Right lobe of liver (tissue), 6 donors: ENCODE data around the gene C8B. TPM values are rescaled to one million over a fixed set of nuclear protein-coding genes. Genes with fewer than 3 reads are reported as not detected.

Source experiments
- ATAC-seq, 4 donors: fragments of 200-7000 bp; cut with Tn5 transposase; one replicate each; pipeline ENCODE4 v1.9.1; 2020; ENCODE audit warnings: mild to moderate bottlenecking in 4 of 4, moderate library complexity in 4 of 4
- DNase-seq, 3 donors: peaks; one replicate each; pipeline ENCODE4 v3.0.0-alpha.2; 2020
- H3K27ac ChIP-seq, 3 donors: fragments of 200-600 bp; one replicate each; pipeline ENCODE4 v1.8.0; 2022
- H3K27me3 ChIP-seq, 2 donors: fragments of 200-600 bp; one replicate each; pipeline ENCODE4 v1.8.0; 2022
- H3K36me3 ChIP-seq, 4 donors: fragments of 200-600 bp; sonication (generic) in 1 of 4; one replicate each; pipeline versions ENCODE4 v1.5.1 to v1.8.0; 2017 to 2022; ENCODE audit warnings: control low read depth in 1 of 4
- H3K4me1 ChIP-seq, 4 donors: fragments of 200-600 bp; sonication (generic) in 1 of 4; one replicate each; pipeline versions ENCODE4 v1.5.1 to v1.8.0; 2017 to 2022; ENCODE audit warnings: control low read depth in 1 of 4
- H3K4me3 ChIP-seq, 3 donors: fragments of 200-600 bp; one replicate each; pipeline ENCODE4 v1.8.0; 2022
- H3K9me3 ChIP-seq, 4 donors: fragments of 200-600 bp; sonication (generic) in 1 of 4; one replicate each; pipeline versions ENCODE4 v1.5.1 to v1.8.0; 2017 to 2022; ENCODE audit warnings: control low read depth in 1 of 4
- POLR2A ChIP-seq: fragments of 450-650 bp; IDR thresholded peaks from one replicate; pipeline ENCODE4 v1.6.1; 2017; ENCODE audit warnings: antibody characterized with exemption, mild to moderate bottlenecking
- WGBS: methylation state at CpG from one replicate; pipeline ENCODE4 v1.1.6; 2018; ENCODE audit warnings: low coverage, low lambda C conversion rate; ENCODE audit not compliant: insufficient coverage; ENCODE audit errors: missing lambda C conversion rate; 5-methylcytosine and 5-hydroxymethylcytosine counted together
- intact Hi-C, 2 donors: fragments of 100-400 bp; cut with DNase I; formaldehyde crosslinking; loops; one replicate each; pipeline versions ENCODE4 v1.11.2 to v1.14.1; 2022
- total RNA-seq, 6 experiments: library from RNA; depleted of rRNA in 2 of 6; stranded (reverse); fragments of >200 nt in 2 of 6; fragmentation: NEBNext Ultra II Directional in 3 of 6; extraction: Animal tissue kit (Norgen Biotek cat#: 25700) in 3 of 6; gene quantifications; one replicate each; pipeline versions ENCODE4 v1.1.0 to v1.2.4, GENCODE V29; 2016 to 2023
- TF ChIP-seq, protein P1 (sequence below), 4 donors: fragments of 200-600 bp in 3 of 4; fragments of 450-650 bp in 1 of 4; IDR thresholded peaks; one replicate each; pipeline versions ENCODE4 v1.5.1 to v1.8.0; 2016 to 2022; ENCODE audit warnings: antibody characterized with exemption in 4 of 4, mild to moderate bottlenecking in 2 of 4
- donor health status: DM: no; HTN: yes; CAD: no.
- donor health status: DM: no; HTN: no; CAD: no.
- donor health status: DM: no; HTN: no; CAD: no.
- donor health status: DM: no; HTN: yes; CAD: no.
- donor health status: DM: no; HTN: yes; CAD: no.

Gene C8B
- total RNA-seq, 6 experiments from 2014 or later: 289 to 573 (median 400) TPM

DNA sequence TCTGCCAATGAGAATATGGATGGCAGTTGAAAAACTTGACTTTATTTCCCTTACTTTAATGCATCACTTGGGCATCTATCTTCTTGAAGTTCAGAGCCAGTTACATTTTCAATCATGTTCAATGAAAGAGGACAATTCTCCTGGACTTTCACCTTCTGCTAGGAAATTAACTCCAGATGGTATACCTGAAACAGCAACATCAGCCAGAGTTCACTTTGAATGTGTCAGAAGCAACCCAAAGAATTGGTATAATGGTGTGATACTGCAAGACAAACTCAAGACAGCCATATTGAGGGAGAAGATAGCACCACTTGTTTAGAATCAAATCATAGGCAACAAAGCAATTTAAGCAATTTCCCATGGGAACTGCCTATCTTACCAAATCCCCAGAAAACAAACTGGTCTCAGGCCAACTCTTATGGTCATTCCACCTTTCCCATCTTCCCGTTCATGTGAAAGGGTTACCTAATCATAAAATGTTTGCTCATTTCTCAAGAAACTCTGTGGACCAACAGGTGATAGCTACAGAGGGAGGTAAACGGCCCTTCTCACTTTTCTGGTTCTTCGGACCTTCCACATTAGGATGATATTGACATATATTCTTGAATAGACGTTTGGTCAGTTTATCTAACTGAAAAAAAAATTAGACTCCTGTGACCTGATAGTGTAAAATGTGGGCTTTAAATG, 29.7 kb upstream of the C8B start:
- intact Hi-C loops: no loop called here
- ATAC-seq (peak; percentile 70 to 84 (median 79)), DNase-seq (no peak)
- 43% methylated on average over 4 of the region's 4 CpGs for WGBS
- Histone ChIP-seq H3K36me3 (no peaks in the 10 kb centered on the region), H3K4me3 (no peak overlapping the region), H3K27ac (peak overlapping the region; percentile 52 to 74 (median 55)), H3K4me1 (peaks cover 0 to 33% (median 4%) of the 10 kb centered on the region in 4 donors), H3K27me3 (no peaks in the 10 kb centered on the region), H3K9me3 (no peaks in the 10 kb centered on the region)
- TF ChIP-seq POLR2A: no peak
- TF ChIP-seq, protein P1, sequence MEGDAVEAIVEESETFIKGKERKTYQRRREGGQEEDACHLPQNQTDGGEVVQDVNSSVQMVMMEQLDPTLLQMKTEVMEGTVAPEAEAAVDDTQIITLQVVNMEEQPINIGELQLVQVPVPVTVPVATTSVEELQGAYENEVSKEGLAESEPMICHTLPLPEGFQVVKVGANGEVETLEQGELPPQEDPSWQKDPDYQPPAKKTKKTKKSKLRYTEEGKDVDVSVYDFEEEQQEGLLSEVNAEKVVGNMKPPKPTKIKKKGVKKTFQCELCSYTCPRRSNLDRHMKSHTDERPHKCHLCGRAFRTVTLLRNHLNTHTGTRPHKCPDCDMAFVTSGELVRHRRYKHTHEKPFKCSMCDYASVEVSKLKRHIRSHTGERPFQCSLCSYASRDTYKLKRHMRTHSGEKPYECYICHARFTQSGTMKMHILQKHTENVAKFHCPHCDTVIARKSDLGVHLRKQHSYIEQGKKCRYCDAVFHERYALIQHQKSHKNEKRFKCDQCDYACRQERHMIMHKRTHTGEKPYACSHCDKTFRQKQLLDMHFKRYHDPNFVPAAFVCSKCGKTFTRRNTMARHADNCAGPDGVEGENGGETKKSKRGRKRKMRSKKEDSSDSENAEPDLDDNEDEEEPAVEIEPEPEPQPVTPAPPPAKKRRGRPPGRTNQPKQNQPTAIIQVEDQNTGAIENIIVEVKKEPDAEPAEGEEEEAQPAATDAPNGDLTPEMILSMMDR (IDR thresholded peaks at IDR 0.05): no peak

DNA sequence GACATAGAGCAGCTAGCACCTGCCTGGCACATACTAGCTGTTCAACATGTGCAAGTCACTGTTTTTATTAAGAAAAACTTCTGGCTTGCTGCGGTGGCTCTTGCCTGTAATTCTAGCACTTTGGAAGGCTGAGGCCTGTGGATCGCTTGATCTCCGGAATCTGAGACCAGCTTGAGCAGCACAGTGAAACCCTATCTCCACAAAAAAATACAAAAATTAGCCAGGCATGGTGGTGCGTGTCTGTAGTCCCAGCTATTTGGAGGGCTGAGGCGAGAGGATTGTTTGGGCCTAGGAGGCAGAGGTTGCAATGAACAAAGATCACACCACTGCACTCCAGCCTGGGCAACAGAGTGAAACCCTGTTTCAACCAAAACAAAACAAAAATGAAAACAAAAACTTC, 27.7 kb upstream of the C8B start:
- Histone ChIP-seq H3K27ac (peak overlapping the region in 2 of 3 donors; percentile 59 to 74), H3K36me3 (no peaks in the 10 kb centered on the region), H3K4me1 (peaks cover 0 to 33% (median 4%) of the 10 kb centered on the region in 4 donors), H3K4me3 (no peak overlapping the region), H3K27me3 (no peaks in the 10 kb centered on the region), H3K9me3 (no peaks in the 10 kb centered on the region)
- 83% methylated on average over 5 of the region's 5 CpGs for WGBS
- DNase-seq (no peak), ATAC-seq (peak; percentile 56 to 76 (median 72))
- intact Hi-C loops: no loop called here
- TF ChIP-seq, protein P1 (IDR thresholded peaks at IDR 0.05): no peak
- TF ChIP-seq POLR2A: peak; percentile 10

DNA sequence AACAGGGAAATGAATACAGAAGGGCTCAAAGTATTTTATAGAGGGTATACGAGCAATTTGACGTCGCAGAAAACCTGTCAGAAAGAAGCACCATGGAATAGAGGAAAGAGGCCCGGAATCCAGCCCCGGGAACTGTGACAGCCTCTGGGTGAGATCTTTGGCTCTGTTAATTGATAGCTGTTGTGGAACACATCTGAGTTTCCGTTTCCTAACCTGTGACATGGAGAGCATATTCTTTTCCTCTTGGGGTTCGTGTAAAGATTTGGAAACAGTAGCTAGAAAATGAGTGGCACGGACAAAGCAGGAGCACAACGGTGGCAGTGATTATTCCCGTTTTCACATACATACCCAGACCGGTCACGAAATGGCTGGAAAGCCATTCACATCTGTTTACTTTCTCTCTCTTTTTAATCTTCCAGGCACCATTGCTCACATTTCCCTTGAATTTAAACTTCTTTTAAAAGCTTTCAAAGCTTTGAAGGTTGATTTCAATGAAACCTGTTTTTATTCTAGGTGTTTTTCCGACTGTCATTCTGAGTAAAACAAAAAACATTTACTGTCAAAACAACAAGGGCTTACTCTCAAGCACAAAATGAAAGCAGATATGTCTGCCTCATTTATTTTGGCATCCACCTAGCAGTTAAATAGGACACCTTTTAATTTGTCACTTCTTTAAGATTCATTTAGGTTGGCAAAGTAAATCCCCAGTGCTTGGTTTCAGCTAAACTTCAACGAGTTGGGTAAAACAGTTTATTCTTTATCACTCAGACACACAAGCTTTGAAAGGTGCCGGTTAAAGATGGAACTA, 26.7 kb upstream of the C8B start:
- no peaks in the 10 kb centered on the region for H3K36me3 ChIP-seq
- intact Hi-C loops: no loop called here
- peak overlapping the region in 1 of 3 donors; percentile 59 for H3K27ac ChIP-seq
- DNase-seq (no peak), ATAC-seq (no peak)
- no peaks in the 10 kb centered on the region for H3K27me3 ChIP-seq
- H3K4me1 ChIP-seq: peaks cover 0 to 33% (median 4%) of the 10 kb centered on the region in 4 donors
- WGBS: 81% methylated on average over 15 of the region's 15 CpGs
- H3K4me3 ChIP-seq: no peak overlapping the region
- TF ChIP-seq, protein P1 (IDR thresholded peaks at IDR 0.05): no peak
- no peak for TF ChIP-seq POLR2A
- no peaks in the 10 kb centered on the region for H3K9me3 ChIP-seq

DNA sequence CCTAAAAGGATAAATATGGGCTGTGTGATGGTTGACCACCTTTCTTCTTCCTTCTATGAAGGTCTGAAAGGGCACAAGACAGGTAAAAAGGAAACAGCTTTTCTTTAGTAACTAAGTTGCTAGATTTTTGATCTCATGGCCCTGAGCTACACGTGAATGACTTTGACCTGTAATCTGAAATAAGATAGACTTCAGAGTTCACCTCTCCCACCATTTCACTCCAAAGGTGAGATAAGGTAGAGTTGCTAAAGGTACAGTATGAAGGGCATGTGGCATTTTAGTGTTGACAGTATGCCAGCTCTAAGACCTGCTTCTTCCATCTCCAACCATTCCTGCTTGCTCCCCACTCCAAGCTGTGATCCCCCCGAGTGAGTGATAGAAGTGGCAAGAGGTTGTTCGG, 25.8 kb upstream of the C8B start:
- intact Hi-C loops: no loop called here
- Histone ChIP-seq H3K9me3 (no peaks in the 10 kb centered on the region), H3K27ac (no peak overlapping the region), H3K36me3 (no peaks in the 10 kb centered on the region), H3K27me3 (no peaks in the 10 kb centered on the region), H3K4me1 (peaks cover 0 to 33% (median 4%) of the 10 kb centered on the region in 4 donors), H3K4me3 (no peak overlapping the region)
- no peak for TF ChIP-seq POLR2A
- TF ChIP-seq, protein P1 (IDR thresholded peaks at IDR 0.05): no peak
- no peak for ATAC-seq
- DNase-seq: no peak
- WGBS: 69% methylated on average over 3 of the region's 3 CpGs
